Measurements from ENCODE around the gene FAM13A.
"Not testable (repeated sequence)": the region's sequence is repeated elsewhere in the genome, so short reads cannot be mapped to it uniquely, and the experiment has no call there.

The FAM13A gene

DNA sequence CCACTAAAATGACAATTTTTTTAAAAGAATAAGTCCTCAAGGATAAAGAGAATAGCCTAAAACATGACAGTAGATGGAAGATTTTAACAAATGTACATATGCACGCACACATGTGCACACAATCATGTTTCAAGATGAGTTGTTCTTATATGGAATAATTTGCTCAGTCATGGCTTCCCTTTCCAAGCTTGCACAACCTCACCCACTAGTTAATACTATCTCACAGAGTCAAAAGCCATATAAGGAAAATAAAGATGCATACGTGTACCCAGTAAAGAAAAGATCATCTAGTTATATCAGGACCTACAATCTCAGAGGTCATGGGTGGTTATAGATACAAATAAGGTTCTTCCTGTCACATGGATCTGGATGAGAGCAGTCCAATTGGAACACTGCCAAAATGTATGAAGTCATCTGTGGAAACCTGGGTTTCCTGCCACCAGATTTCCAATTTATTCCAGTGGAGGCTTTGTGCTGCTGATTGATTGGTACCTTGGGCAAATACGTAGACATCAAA, 56.1 kb downstream of the FAM13A start:
- in situ Hi-C loops (cut with HindIII; ENCODE audit: low pct_ligation_motif_present, low sequenced_read_pairs) = loop anchor here (25.0 kb wide), 1 partner anchor 189 kb away; no protein-coding TSS in a partner anchor
- Histone ChIP-seq H3K27ac (peak overlapping the region; percentile 49), H3K4me3 (ENCODE audit: low read depth, low read length) (no peak overlapping the region), H3K36me3 (replicated peaks) (no peaks in the 10 kb centered on the region), H3K27me3 (replicated peaks) (no peaks in the 10 kb centered on the region)
- TF ChIP-seq, protein P1, sequence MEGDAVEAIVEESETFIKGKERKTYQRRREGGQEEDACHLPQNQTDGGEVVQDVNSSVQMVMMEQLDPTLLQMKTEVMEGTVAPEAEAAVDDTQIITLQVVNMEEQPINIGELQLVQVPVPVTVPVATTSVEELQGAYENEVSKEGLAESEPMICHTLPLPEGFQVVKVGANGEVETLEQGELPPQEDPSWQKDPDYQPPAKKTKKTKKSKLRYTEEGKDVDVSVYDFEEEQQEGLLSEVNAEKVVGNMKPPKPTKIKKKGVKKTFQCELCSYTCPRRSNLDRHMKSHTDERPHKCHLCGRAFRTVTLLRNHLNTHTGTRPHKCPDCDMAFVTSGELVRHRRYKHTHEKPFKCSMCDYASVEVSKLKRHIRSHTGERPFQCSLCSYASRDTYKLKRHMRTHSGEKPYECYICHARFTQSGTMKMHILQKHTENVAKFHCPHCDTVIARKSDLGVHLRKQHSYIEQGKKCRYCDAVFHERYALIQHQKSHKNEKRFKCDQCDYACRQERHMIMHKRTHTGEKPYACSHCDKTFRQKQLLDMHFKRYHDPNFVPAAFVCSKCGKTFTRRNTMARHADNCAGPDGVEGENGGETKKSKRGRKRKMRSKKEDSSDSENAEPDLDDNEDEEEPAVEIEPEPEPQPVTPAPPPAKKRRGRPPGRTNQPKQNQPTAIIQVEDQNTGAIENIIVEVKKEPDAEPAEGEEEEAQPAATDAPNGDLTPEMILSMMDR (IDR thresholded peaks at IDR 0.05; ENCODE audit: low read depth, low read length, missing control alignments) = no peak
- peak; percentile 83 for DNase-seq

- DNase-seq = no peak
- Histone ChIP-seq H3K27me3 (replicated peaks) (no peaks in the 10 kb centered on the region), H3K4me3 (ENCODE audit: low read depth, low read length) (no peak overlapping the region), H3K36me3 (replicated peaks) (no peaks in the 10 kb centered on the region), H3K27ac (peak overlapping the region; percentile 49)
- TF ChIP-seq, protein P1 (IDR thresholded peaks at IDR 0.05; ENCODE audit: low read depth, low read length, missing control alignments) = no peak
- in situ Hi-C loops (cut with HindIII; ENCODE audit: low pct_ligation_motif_present, low sequenced_read_pairs) = loop anchor here (25.0 kb wide), 1 partner anchor 188 kb away; no protein-coding TSS in a partner anchor
Measured at GRCh38 chr4:89000382-89000781, 56.6 kb downstream of the FAM13A start.

GRCh38 chr4:88999392-88999930, 57.5 kb downstream of the FAM13A start:
- no peak overlapping the region for H3K27ac ChIP-seq
- H3K4me3 ChIP-seq (ENCODE audit: low read depth, low read length) = no peak overlapping the region
- in situ Hi-C loops (cut with HindIII; ENCODE audit: low pct_ligation_motif_present, low sequenced_read_pairs) = no loop called here
- DNase-seq = no peak
- H3K36me3 ChIP-seq (replicated peaks) = no peaks in the 10 kb centered on the region
- TF ChIP-seq, protein P1 (IDR thresholded peaks at IDR 0.05; ENCODE audit: low read depth, low read length, missing control alignments) = no peak
- H3K27me3 ChIP-seq (replicated peaks) = no peaks in the 10 kb centered on the region

- no peak for DNase-seq
- H3K27me3 ChIP-seq (replicated peaks) = no peaks in the 10 kb centered on the region
- no peaks in the 10 kb centered on the region for H3K36me3 ChIP-seq (replicated peaks)
- in situ Hi-C loops (cut with HindIII; ENCODE audit: low pct_ligation_motif_present, low sequenced_read_pairs) = no loop called here
- no peak overlapping the region for H3K4me3 ChIP-seq (ENCODE audit: low read depth, low read length)
- TF ChIP-seq, protein P1 (IDR thresholded peaks at IDR 0.05; ENCODE audit: low read depth, low read length, missing control alignments) = no peak
- H3K27ac ChIP-seq = no peak overlapping the region
Measured at GRCh38 chr4:88998891-88999290, 58.1 kb downstream of the FAM13A start.

DNA sequence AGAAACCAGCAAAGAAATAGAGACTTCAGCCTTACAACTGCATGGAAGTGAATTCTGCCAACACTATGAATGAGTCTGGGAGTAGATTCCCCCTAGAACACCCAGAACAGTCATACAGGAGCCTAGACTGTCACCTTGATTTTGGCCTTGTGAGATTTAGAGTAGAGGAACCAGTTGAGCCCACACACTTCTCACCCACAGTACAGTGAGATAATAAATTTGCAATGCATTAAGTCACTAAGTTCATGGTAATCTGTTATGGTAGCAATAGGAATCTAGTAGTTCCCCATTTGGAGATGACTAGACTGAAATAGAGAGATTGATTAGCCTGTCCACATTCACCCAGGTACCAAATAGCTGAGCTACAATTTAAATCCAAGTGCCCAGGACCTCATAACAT, 59.0 kb downstream of the FAM13A start:
- TF ChIP-seq, protein P1 (IDR thresholded peaks at IDR 0.05; ENCODE audit: low read depth, low read length, missing control alignments) = no peak
- no peak overlapping the region for H3K27ac ChIP-seq
- in situ Hi-C loops (cut with HindIII; ENCODE audit: low pct_ligation_motif_present, low sequenced_read_pairs) = no loop called here
- H3K27me3 ChIP-seq (replicated peaks) = no peaks in the 10 kb centered on the region
- no peak overlapping the region for H3K4me3 ChIP-seq (ENCODE audit: low read depth, low read length)
- H3K36me3 ChIP-seq (replicated peaks) = no peaks in the 10 kb centered on the region
- no peak for DNase-seq

DNA sequence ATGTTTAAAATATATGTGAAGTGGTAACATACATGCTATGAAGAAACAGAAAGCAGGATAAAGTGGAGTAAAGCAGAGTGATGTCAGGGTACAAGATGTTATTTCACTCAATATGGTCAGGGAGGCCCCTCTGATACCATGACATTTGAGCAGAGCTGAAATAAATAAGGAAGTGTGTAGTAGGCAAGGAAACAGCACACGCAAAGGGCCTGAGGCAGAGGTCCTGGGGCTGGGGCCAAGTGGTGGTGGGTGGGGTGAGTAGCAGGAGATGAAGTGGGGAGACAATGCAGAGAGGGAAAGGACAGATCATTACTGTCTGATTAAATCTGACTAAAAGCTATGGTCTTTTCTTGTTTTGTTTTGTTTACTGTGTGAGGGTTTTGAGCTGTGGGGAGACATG, 61.1 kb downstream of the FAM13A start:
- DNase-seq = no peak
- Histone ChIP-seq H3K27me3 (replicated peaks) (no peaks in the 10 kb centered on the region), H3K36me3 (replicated peaks) (no peaks in the 10 kb centered on the region), H3K27ac (no peak overlapping the region), H3K4me3 (ENCODE audit: low read depth, low read length) (no peak overlapping the region)
- in situ Hi-C loops (cut with HindIII; ENCODE audit: low pct_ligation_motif_present, low sequenced_read_pairs) = no loop called here
- TF ChIP-seq, protein P1 (IDR thresholded peaks at IDR 0.05; ENCODE audit: low read depth, low read length, missing control alignments) = no peak

DNA sequence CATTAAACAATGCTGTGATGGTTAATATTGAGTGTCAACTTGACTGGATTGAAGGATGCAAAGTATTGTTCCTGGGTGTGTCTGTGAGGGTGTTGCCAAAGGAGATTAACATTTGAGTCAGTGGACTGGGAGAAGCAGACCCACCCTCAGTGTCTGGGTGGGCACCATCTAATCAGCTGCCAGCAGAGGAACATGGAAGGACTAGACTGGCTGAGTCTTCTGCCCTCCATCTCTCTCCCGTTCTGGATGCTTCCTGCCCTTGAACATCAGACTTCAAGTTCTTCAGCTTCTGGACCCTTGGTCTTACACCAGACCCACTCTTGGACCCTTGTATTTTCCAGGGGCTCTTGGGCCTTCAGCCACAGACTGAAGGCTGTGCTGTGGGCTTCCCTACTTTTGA, 61.7 kb downstream of the FAM13A start:
- H3K36me3 ChIP-seq (replicated peaks) = not testable (repeated sequence)

More for the DNA sequence above, 61.7 kb downstream of the FAM13A start:
- in situ Hi-C loops (cut with HindIII; ENCODE audit: low pct_ligation_motif_present, low sequenced_read_pairs); H3K4me3 ChIP-seq (ENCODE audit: low read depth, low read length); H3K27me3 ChIP-seq (replicated peaks); H3K27ac ChIP-seq; DNase-seq: not testable (repeated sequence)
